Activated gamma-delta T cell (primary cell): ENCODE data around the gene PRRT1.

ENCODE experiments used
- DNase-seq: peaks from one replicate; lab custom pipeline; 2025; lab: John Stamatoyannopoulos, UW

Gene PRRT1

GRCh38 chr6:32175711-32176475, 24.2 kb upstream of the PRRT1 start, which contains the start of gene AGPAT1:
TSS of gene AGPAT1 (minus strand) at chr6:32176084. CDS start at chr6:32171496, 4,588 bp downstream.
- peak; percentile 73 for DNase-seq

- DNase-seq = no peak
Observed at GRCh38 chr6:32175322-32175710, 23.6 kb upstream of the PRRT1 start.

GRCh38 chr6:32174416-32174815, 22.7 kb upstream of the PRRT1 start:
- no peak for DNase-seq

GRCh38 chr6:32173051-32173727, 21.4 kb upstream of the PRRT1 start:
- no peak for DNase-seq

GRCh38 chr6:32171234-32171633, 19.5 kb upstream of the PRRT1 start:
- DNase-seq = no peak

- no peak for DNase-seq
Observed at GRCh38 chr6:32170294-32170693, 18.6 kb upstream of the PRRT1 start.

- DNase-seq = no peak
Observed at GRCh38 chr6:32168807-32169591, 17.3 kb upstream of the PRRT1 start.

GRCh38 chr6:32168350-32168749, 16.6 kb upstream of the PRRT1 start:
- DNase-seq = no peak

- no peak for DNase-seq
Observed at GRCh38 chr6:32167761-32168262, 16.1 kb upstream of the PRRT1 start.

- DNase-seq = no peak
Observed at GRCh38 chr6:32167154-32167760, 15.5 kb upstream of the PRRT1 start.

GRCh38 chr6:32166411-32167061, 14.8 kb upstream of the PRRT1 start:
- no peak for DNase-seq

- DNase-seq = no peak
Observed at GRCh38 chr6:32164295-32164694, 12.6 kb upstream of the PRRT1 start, which contains the start of gene EGFL8. TSS of gene EGFL8 (plus strand) at chr6:32164595. CDS start at chr6:32166166, 1,571 bp downstream.

- no peak for DNase-seq
Observed at GRCh38 chr6:32163559-32164258, 12.0 kb upstream of the PRRT1 start.

- no peak for DNase-seq
Observed at GRCh38 chr6:32158052-32158451, 6.3 kb upstream of the PRRT1 start.

- no peak for DNase-seq
Observed at GRCh38 chr6:32156891-32157290, 5.2 kb upstream of the PRRT1 start.

- no peak for DNase-seq
Observed at GRCh38 chr6:32154514-32155161, 2.9 kb upstream of the PRRT1 start.

GRCh38 chr6:32153564-32154513, 2.1 kb upstream of the PRRT1 start, which contains the start of gene PPT2:
TSS of gene PPT2 (plus strand) at chr6:32154141. CDS start at chr6:32154595, 454 bp downstream.
- DNase-seq = peak; percentile 52

- DNase-seq = no peak
Observed at GRCh38 chr6:32152769-32153563, 1.2 kb upstream of the PRRT1 start.
